IPS-18c (cell line): ENCODE data around the gene ZNHIT1.

ENCODE experiments used
- H3K4me3 ChIP-seq: 2 replicates; pipeline ENCODE4 v1.7.0; 2013; ENCODE audit warnings: low read depth, mild to moderate bottlenecking, low read length, moderate library complexity; ENCODE audit not compliant: insufficient read depth
- H3K9me3 ChIP-seq: one replicate; pipeline ENCODE4 v1.6.1; 2013; ENCODE audit warnings: mild to moderate bottlenecking, low read length, moderate library complexity; ENCODE audit not compliant: control insufficient read depth, insufficient read depth

Gene ZNHIT1

DNA sequence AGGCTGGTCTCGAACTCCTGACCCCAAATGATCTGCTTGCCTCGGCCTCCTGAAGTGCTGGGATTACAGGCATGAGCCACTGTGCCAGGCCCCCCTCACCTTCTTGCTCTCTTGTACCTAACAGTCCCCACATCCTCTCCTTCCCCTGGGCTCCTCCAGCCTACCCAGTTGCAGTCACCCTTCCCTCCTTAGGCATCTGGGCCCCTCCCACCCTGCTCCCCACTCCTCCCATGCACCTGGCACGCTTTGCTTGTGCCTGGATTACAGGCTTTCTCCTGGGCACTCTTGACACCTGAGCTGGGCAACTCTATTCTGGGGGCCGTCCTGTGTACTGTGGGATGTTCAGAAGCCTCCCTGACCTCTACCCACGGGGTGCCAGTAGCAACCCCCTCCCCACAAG lies 16.7 kb downstream of the ZNHIT1 start:
- no peaks in the 10 kb centered on the region for H3K9me3 ChIP-seq
- no peak overlapping the region for H3K4me3 ChIP-seq

DNA sequence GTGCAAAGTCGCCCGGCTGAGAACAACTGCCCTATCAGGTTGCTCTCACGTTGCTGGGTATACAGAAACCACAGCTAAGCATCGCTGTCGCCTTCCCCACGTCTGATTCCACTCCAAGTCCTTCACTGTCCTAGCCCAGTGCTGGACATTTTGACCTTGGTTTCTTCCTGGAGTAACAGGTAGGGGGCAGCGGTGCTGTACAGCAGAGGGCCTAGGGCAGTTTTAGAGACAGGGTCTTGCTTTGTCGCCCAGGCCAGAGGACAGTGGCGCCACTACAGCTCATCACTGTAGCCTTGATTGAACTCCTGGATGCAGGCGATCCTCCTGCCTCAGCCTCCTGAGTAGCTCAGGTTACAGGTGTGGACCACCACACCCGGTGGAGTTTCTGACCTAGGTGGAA lies 17.1 kb downstream of the ZNHIT1 start:
- Histone ChIP-seq H3K4me3 (no peak overlapping the region), H3K9me3 (no peaks in the 10 kb centered on the region)

DNA sequence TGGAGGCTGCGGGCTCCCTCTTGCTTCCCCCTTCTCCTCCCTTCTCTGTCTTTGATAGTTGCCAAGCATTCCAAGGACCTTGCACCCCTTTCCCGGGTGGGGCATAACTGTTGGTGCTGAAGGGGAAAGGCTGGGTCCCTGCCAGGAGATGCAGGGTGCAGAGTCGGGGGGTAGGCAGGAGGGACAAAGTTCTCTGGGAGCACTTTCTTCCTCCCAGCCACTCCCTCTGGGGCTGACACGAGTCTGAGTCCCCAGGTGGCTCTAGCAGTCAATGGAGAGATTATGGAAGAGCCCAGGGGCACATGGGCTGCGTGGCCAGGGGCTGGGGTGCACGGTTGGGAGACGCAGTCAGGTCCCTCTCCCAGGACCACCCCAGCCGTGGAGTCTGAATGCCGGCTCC lies 17.6 kb downstream of the ZNHIT1 start:
- H3K4me3 ChIP-seq: no peak overlapping the region
- H3K9me3 ChIP-seq: no peaks in the 10 kb centered on the region

DNA sequence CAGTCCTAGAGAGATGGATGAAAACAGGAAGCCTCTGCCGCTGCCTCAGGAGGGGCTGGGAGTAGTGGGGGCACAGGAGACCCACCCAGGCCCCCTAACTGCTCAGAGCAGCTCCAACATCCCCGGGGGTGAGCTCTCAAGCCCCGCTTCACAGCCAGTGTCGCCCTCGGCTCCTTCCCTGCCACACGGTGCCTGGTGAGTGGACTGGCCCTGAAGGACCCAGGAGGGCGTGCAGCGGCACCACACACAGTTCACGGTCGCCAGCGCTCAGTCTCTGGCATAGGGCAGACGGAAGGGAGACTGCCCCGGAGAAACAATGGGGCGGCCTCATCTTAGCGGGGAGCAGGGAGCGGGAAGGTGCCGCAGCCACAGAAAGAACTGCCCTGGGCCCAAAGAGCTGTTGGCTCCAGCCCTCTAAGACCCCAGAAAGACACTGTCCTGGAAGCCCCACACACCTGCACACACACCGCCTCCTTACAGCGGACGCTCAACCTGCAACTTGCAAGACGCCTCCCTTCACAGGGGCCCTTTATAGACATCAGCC lies 18.4 kb downstream of the ZNHIT1 start:
- H3K4me3 ChIP-seq: no peak overlapping the region
- H3K9me3 ChIP-seq: no peaks in the 10 kb centered on the region

DNA sequence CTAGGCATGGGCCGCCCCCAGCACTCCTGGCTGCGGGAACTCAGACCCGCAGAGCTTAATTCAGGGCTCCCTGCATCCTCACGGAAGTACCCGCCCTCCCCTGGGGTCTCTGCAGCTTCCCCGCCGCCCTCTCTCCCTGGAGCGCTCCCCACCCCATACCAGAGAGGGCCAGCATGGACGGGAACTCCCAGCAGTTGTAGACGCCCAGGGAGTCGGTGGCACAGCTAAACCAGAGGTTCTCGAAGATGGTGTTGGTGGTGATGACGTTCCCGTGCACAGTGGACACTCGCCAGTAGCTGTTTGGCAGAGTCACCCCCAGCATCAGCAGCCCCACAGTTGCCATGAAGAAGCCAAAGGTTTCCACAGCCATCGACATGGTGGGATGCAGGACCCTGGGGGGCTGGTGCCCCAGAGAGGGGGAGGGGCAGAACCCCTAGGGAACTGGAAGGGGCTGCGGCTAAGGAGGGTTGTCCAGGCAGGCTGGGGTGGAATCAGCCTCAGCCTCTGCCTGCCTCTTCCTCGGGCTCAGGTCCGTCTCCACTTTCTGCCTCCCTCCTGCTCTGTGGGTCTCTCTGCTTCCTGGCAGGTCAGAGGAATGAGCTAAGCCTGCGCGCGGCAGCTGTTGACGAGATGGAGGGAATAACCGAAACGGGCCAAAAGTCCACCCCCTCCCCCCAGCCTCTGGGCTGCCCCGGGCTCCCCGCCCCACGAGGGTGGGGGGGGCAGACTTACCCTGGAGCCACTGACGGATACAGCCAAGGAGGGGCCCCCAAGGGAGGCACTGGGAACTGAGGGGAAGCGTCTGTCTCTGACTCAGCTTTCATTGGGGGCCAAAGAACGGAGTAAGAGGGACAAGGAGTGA lies 19.5 kb downstream of the ZNHIT1 start, which contains the start of gene CLDN15:
Gene CLDN15 (minus strand): TSS at position 597 of the 862 bp plus-strand sequence. CDS start 221 bp downstream, at position 376.
- H3K4me3 ChIP-seq: no peak within 1 kb of the TSS
- H3K9me3 ChIP-seq: no peaks in the 10 kb centered on the region

DNA sequence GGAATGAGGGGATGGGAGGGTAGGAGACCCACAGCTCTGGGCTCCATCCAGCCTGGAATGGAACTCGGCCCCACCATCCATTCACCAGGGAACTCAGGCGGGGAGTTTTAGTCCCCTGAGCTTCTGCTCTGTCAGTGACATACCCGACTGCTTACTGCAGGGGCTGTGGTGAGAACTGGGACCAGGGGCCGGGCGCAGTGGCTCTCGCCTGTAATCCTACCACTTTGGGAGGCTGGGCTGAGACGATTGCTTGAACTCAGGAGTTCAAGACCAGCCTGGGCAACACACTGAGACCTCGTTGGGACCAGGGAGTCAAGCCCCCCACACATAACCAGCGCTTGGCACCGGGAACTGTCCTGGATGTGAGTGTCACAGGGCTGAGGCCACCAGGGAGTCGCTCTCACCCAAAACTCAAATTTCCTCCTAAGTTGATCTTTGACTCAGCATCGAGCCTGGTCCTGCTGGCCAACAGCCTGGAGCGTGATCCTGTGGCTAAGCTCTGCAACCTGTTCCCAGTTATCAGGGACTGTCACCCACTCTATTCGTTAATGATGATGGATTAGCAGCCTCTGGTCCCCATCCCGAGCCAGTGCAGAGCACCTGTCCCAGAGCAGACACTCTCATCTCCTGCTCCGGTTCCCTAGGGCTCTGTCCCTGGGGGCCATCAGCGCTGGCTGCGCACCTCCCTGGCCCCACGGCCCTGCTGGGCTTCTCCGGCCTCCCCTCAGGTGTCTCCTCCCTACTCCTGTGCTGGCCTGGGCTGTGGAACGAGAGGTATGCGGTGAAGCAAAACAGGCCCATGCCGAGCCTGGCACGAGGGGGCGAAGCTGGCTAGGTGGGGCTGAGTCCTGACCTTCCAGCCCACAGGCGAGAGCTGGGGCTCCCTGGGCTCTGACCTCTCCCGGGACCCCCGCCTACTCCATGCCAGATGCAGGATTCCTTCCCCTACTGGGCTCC lies 20.5 kb downstream of the ZNHIT1 start:
- Histone ChIP-seq H3K4me3 (no peak overlapping the region), H3K9me3 (no peaks in the 10 kb centered on the region)

DNA sequence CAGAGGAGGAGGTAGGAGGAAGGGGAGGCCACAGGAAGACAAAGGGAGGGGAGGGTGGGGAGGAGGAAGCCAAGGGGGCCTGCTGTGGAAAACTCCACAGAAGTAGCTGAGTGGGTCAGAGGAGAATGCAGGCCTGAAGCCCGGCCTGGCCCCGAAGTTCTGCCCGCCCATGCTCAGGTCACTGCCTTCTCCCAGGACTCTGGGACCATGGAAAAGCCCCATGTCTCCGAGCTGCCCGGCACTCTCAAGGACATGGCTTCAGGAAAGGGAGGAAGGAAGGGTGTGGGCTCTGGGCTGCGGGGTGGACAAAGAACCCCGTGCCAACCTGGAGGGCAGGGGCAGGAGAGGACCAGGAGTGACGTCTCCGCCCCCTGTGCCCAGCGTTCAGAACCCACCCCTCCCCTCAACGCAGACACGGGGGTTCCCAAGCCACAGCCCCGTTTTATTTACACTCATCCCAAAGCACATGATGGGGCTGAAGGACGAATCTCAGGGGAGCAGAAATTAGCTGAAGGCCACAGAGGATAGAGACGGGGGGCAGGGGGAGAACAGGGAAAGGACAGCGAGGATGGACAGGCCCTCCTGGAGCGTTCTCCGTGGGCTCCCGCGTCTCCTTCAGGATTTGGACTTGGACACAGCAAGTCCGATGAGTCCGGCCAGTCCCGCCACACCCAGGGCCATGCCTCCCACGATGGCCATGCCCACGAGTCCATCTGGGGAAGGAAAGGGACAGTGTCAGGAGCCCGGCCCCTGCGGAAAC lies 21.4 kb downstream of the ZNHIT1 start:
- Histone ChIP-seq H3K4me3 (no peak overlapping the region), H3K9me3 (no peaks in the 10 kb centered on the region)

DNA sequence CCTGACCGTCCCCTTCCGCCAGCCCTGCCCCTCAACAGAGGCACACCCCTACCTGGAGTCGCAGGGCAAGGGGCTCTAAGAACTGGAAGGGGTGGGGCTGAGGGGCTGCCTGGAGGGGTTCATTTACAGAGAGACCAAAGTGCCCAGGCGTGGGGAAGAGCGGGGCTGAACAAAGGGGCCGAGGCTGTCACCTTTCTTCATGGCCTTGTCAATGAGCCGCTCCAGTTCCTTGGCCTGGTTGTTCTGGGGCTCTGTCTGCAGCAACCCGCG lies 21.9 kb downstream of the ZNHIT1 start:
- H3K9me3 ChIP-seq: no peaks in the 10 kb centered on the region
- H3K4me3 ChIP-seq: no peak overlapping the region

DNA sequence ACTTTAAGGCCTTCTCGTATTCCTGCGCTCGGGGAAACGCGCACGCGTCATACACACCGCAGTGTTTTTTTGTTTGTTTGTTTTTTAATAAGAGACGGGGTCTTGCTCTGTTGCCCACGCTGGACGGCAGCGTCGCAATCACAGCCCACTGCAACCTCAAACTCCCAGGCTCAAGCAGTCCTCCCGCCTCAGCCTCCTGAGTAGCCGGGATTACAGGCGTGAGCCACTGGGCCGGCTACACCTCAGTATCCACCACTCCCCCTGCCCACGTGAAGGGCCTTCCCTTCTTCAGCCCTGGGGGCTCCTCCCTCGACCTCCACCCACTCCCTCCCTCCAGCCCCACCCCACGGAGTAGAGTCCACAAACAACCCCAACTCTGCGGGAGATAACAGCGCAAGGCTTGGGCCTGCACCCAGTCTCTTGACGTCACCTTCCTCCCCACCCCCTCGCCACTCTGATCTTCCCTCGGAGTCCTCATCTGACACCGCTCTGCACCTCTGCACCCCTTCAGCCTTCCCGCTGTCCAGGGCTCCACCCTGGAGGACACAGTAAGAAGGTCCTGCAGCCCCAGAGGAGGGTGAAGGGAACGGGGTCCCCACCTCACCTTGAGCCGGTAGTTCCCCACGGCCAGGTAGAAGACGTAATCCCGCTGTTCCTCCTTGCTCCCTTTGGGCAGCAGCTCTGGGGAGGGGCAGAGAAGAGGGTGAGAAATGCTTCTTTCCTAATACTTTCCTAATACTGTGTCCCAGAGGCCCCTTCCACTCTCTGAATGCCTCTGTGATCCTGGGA lies 22.5 kb downstream of the ZNHIT1 start:
- no peak overlapping the region for H3K4me3 ChIP-seq
- H3K9me3 ChIP-seq: no peaks in the 10 kb centered on the region

DNA sequence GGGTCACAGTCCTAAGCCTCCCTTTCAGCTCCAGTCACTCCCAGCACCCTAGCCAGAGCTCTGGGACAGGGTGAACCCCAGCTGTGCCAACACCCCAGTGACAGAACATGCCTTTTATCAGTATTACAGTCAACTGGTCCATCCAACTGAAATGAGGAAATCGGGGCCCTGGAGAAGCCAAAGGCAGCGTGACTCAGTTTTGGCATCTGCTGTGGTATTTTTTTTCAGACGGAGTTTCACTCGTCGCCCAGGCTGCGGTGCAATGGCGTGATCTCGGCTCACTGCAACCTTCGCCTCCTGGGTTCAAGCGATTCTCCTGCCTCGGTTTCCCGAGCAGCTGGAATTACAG lies 23.0 kb downstream of the ZNHIT1 start:
- no peak overlapping the region for H3K4me3 ChIP-seq
- H3K9me3 ChIP-seq: no peaks in the 10 kb centered on the region

DNA sequence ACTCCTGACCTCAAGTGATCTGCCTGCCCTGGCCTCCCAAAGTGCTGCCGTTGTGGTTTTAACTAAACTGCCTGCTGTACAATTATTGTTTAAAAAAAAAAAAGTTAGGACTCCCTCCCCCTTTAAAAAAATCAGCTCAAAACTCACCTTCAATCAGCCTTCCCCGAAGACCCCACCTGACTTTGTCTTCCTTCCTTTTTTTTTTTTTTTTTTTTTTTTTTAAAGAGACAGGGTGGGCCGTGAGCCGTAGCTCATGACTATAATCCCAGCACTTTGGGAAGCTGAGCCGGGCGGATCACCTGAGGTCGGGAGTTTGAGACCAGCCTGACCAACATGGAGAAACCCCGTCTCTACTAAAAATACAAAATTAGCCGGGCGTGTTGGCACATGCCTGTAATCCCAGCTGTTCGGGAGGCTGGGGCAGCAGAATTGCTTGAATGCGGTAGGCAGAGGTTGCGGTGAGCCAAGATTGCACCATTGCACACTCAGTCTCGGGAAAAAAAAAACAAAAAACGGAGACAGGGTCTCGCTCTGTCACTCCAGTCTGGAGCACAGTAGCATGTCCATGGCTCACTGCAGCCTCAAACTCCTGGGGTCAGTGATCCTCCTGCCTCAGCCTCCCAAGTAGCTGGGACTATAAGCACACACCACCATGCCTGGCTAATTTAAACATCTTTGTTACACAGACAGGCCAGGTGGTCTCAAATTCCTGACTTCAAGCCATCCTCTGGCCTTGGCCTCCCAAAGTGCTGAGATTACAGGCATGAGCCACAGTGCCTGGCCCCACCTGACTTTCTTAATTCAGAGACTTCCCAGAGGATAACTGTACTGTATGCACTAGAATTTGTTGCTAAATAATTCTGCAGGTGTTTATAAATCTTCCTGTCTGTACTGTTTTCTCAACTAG lies 23.7 kb downstream of the ZNHIT1 start:
- H3K4me3 ChIP-seq: no peak overlapping the region
- no peaks in the 10 kb centered on the region for H3K9me3 ChIP-seq

DNA sequence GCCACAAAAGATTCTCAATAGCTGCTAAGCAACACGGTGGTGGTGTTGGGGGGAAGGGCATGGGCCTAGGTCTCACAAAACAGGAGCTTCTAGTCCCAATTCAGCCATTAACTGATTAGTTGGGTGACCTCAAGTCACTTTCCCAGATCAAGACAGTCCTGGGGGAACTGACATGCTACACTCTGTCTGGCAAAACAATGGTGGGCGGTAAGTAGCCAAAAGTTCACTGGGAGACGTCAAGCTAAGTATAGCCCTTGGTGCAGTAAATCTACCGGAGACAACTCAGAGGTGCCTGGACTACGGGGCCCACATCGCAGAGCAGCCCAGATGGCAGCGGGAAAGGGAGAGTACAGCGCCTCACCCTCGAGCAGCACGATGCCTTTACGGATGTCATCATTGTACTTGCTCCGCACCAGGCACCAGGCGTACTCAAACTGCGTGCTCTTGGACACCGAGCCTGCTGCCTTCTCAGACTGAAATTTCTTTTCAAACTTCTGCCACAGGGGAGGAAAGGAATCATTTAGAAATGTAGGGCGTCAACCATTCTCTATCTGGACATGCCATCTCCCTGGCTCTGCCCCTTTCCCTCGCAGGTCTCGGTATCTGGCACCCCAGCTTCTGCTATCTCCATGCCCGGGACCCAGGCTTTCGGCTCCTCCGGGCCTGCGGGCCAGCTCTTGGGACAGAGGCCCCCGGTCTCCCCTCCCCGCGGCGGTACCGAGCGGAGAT lies 25.8 kb downstream of the ZNHIT1 start:
- Histone ChIP-seq H3K9me3 (no peaks in the 10 kb centered on the region), H3K4me3 (peak overlapping the region; percentile 73)

DNA sequence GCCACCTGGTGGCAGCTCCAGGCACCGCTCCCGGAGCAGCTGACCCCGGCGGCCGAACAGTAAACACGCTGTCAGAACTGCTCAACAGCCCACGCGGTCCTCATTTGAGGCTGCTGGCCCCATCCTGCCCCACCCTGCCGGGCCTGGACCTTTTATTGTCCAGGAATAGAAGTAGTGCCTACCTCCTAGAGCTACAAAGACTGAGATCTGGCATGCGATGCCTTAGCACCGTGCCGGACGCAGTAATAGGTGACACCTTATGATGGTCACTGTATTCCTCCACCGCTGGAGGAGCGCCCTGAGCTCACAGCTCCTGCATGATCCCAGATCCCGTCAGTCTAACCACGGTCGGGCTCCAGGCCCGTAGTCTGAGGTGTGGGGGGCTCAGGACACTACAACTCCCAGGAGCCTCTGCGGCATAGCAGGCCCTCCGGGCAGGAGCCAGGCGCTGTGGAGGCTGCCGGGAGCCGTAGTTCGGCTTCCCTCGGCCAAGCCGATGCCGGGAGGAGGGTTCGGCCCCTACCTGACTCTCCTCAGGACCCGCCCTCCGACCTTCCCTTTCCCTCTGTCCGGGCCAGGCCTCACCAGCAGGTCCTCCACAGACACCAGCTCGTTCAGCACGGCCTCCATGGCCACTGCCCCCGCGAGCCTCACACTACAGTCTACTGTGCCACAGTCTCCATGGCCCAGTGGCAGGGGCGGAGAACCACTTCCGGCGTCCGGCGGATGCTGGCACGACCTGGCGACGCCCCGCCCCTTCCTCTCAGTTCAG lies 26.6 kb downstream of the ZNHIT1 start, which contains the start of gene FIS1:
Gene FIS1 (minus strand): TSS at position 707 of the 772 bp plus-strand sequence. CDS start 77 bp downstream, at position 630.
- H3K9me3 ChIP-seq: no peaks in the 10 kb centered on the region
- H3K4me3 ChIP-seq: peak within 1 kb of the TSS; percentile 73

DNA sequence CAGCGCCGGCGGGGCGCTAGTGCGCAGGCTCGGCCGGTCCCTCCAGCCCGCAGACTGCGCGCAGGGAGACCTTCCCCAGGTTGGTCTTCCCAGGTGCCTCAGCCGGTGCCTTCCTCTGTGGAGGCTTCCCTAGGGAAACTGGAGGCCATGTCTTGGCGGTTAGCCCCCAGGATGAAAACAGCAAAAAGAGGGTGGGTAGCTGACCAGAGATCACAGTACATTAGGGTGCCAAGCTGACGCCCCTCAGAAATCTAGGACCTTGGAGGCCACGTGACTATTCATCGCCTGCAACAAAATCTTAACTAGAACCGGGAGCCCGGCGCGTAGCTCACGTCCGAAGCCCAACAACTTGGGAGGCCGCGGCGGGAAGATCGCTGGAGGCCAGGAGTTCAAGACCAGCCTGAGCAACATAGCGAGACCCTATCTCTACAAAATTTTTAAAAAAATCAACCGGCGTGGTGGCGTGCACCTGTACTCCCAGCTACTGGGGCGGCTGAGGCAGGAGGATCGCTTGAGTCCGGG lies 27.2 kb downstream of the ZNHIT1 start:
- Histone ChIP-seq H3K9me3 (no peaks in the 10 kb centered on the region), H3K4me3 (peak overlapping the region; percentile 73)
